HepG2 (cell line): ENCODE data around the gene ERFL. TPM values are rescaled to one million over a fixed set of nuclear protein-coding genes. Genes with fewer than 3 reads are reported as not detected.

ENCODE experiments used
- ATAC-seq: fragments of 200-7000 bp; cut with Tn5 transposase; 3 replicates; pipeline ENCODE4 v1.9.1; 2020; ENCODE audit warnings: mild to moderate bottlenecking, moderate library complexity
- BruUV-seq: library from RNA; stranded (reverse); fragments of 400-500 nt; replicated peaks from 2 replicates; lab custom pipeline; 2021; lab: Mats Ljungman, UMichigan
- CTCF ChIA-PET: fragments of 300-600 bp; formaldehyde crosslinking; extraction: SDS; loops from one replicate; lab custom pipeline; 2021; ENCODE audit warnings: low total read pairs, inconsistent platforms, low intra/inter-chr PET ratio; lab: Yijun Ruan, JAX
- POLR2A ChIA-PET: fragments of 350-600 bp; sonication (Branson Sonifier 250); formaldehyde crosslinking; loops from one replicate; lab custom pipeline; 2020; ENCODE audit warnings: antibody characterized with exemption, inconsistent platforms; lab: Yijun Ruan, JAX
- DNase-seq: peaks from one replicate; pipeline ENCODE4 v3.0.0-alpha.2; 2015; ENCODE audit warnings: low spot score
- FAIRE-seq: peaks from 3 replicates; lab custom pipeline; 2011; peaks lifted over from hg19 to GRCh38; lab: Jason Lieb, UNC
- H2AFZ ChIP-seq: one replicate; pipeline ENCODE4 v1.6.1; 2011; ENCODE audit warnings: low read length, inconsistent platforms
- H3K27ac ChIP-seq: fragments of 300-600 bp; 3 replicates; pipeline ENCODE4 v1.8.0; 2011; ENCODE audit warnings: mixed run types, mild to moderate bottlenecking, mixed read lengths, low read length, inconsistent platforms; ENCODE audit not compliant: insufficient read depth; ENCODE audit errors: extremely low read length
- H3K27me3 ChIP-seq, 2 experiments: fragments of 200-600 bp in 1 of 2; 2 replicates in 1 of 2; 3 replicates in 1 of 2; pipeline versions ENCODE4 v1.6.0 to v1.8.0; 2011; ENCODE audit warnings: low read length in 2 of 2, mild to moderate bottlenecking in 2 of 2, moderate library complexity in 2 of 2, inconsistent platforms in 1 of 2; ENCODE audit not compliant: insufficient read depth in 2 of 2, control insufficient read depth in 1 of 2
- H3K36me3 ChIP-seq, 2 experiments: fragments of 200-600 bp in 1 of 2; replicated peaks in 1 of 2; 2 replicates in 1 of 2; 3 replicates in 1 of 2; pipeline versions ENCODE4 v1.5.1 to v1.8.0; 2011; ENCODE audit warnings: low read length in 2 of 2, inconsistent platforms in 1 of 2; ENCODE audit not compliant: insufficient read depth in 2 of 2, control insufficient read depth in 1 of 2
- H3K4me1 ChIP-seq: 2 replicates; pipeline ENCODE4 v1.5.1; 2012; ENCODE audit warnings: low read length, inconsistent platforms; ENCODE audit not compliant: insufficient read depth
- H3K4me2 ChIP-seq: 2 replicates; pipeline ENCODE4 v1.6.0; 2011; ENCODE audit warnings: low read depth, low read length, inconsistent platforms
- H3K4me3 ChIP-seq, 3 experiments: fragments of 200-600 bp in 1 of 3; sonication (generic), shearing (Covaris generic) in 1 of 3; replicated peaks in 1 of 3; 2 replicates each; pipeline ENCODE4 v1.5.1; 2011 to 2016; ENCODE audit warnings: low read length in 3 of 3, inconsistent platforms in 2 of 3, low read depth in 2 of 3, mild to moderate bottlenecking in 2 of 3, control low read depth in 1 of 3, mixed read lengths in 1 of 3; ENCODE audit not compliant: insufficient read depth in 1 of 3
- H3K79me2 ChIP-seq: one replicate; pipeline ENCODE4 v1.6.1; 2011; ENCODE audit warnings: low read length, inconsistent platforms; ENCODE audit not compliant: insufficient read depth
- H3K9ac ChIP-seq: 2 replicates; pipeline ENCODE4 v1.6.0; 2011; ENCODE audit warnings: mild to moderate bottlenecking, low read depth, low read length, inconsistent platforms; ENCODE audit not compliant: insufficient read depth
- H3K9me3 ChIP-seq: 2 replicates; pipeline ENCODE4 v1.5.1; 2012; ENCODE audit warnings: mild to moderate bottlenecking, low read length
- H4K20me1 ChIP-seq: 2 replicates; pipeline ENCODE4 v1.6.0; 2011; ENCODE audit warnings: inconsistent platforms, mild to moderate bottlenecking, low read length, moderate library complexity; ENCODE audit not compliant: insufficient read depth
- DMAP1 ChIP-seq: IDR thresholded peaks from 2 replicates; pipeline ENCODE4 v1.6.1; 2016
- MYPOP ChIP-seq: sonication (generic); formaldehyde crosslinking; IDR thresholded peaks from 2 replicates; pipeline ENCODE4 v1.8.1; 2023; ENCODE audit warnings: mild to moderate bottlenecking, moderate library complexity, missing genetic modification reagents
- NCOA1 ChIP-seq: sonication (generic); formaldehyde crosslinking; IDR thresholded peaks from 2 replicates; pipeline ENCODE4 v1.9.0; 2021; ENCODE audit warnings: missing genetic modification reagents
- POLR2AphosphoS5 ChIP-seq: IDR thresholded peaks from 2 replicates; pipeline ENCODE4 v1.6.1; 2012; ENCODE audit warnings: low read depth, low read length
- RBM22 ChIP-seq: fragments of 200-400 bp; formaldehyde crosslinking; optimal IDR thresholded peaks from 2 replicates; pipeline ENCODE3; 2017; ENCODE audit warnings: mild to moderate bottlenecking, low read length, moderate library complexity
- TFDP2 ChIP-seq: sonication (generic); formaldehyde crosslinking; IDR thresholded peaks from 2 replicates; pipeline ENCODE4 v1.4.0; 2020; ENCODE audit warnings: missing genetic modification reagents
- THAP9 ChIP-seq: sonication (generic); formaldehyde crosslinking; IDR thresholded peaks from 2 replicates; pipeline ENCODE4; 2020; ENCODE audit warnings: missing genetic modification reagents, mild to moderate bottlenecking, borderline replicate concordance
- TOE1 ChIP-seq: sonication (generic); formaldehyde crosslinking; IDR thresholded peaks from 2 replicates; pipeline ENCODE4 v1.4.0; 2020; ENCODE audit warnings: mild to moderate bottlenecking, missing genetic modification reagents
- YEATS2 ChIP-seq: sonication (generic); formaldehyde crosslinking; IDR thresholded peaks from 2 replicates; pipeline ENCODE4 v1.4.0; 2020; ENCODE audit warnings: missing genetic modification reagents, borderline replicate concordance
- ZBTB34 ChIP-seq: sonication (generic); formaldehyde crosslinking; IDR thresholded peaks from 2 replicates; pipeline ENCODE4 v1.8.0; 2022; ENCODE audit warnings: mild to moderate bottlenecking, missing genetic modification reagents
- ZBTB37 ChIP-seq: sonication (generic); formaldehyde crosslinking; IDR thresholded peaks from 2 replicates; pipeline ENCODE4 v1.4.0; 2020; ENCODE audit warnings: mild to moderate bottlenecking, missing genetic modification reagents
- ZNF292 ChIP-seq: sonication (generic); formaldehyde crosslinking; IDR thresholded peaks from 2 replicates; pipeline ENCODE4 v1.8.1; 2022; ENCODE audit warnings: mild to moderate bottlenecking, low read depth, missing genetic modification reagents, borderline replicate concordance
- ZNF547 ChIP-seq: sonication (generic); formaldehyde crosslinking; IDR thresholded peaks from 2 replicates; pipeline ENCODE4 v1.5.1; 2020; ENCODE audit warnings: mild to moderate bottlenecking, missing genetic modification reagents
- ZNF720 ChIP-seq: sonication (generic); formaldehyde crosslinking; IDR thresholded peaks from 2 replicates; pipeline ENCODE4 v1.4.0; 2020; ENCODE audit warnings: missing genetic modification reagents
- ZSCAN30 ChIP-seq: sonication (generic); formaldehyde crosslinking; IDR thresholded peaks from 2 replicates; pipeline ENCODE4 v1.5.0; 2020; ENCODE audit warnings: mild to moderate bottlenecking, missing genetic modification reagents
- WGBS: methylation state at CpG from one replicate; pipeline ENCODE4 v1.1.6; 2017; ENCODE audit warnings: low lambda C conversion rate; 5-methylcytosine and 5-hydroxymethylcytosine counted together
- in situ Hi-C: cut with HindIII; loops from 2 replicates; pipeline ENCODE4 v1.10.0; 2017; ENCODE audit warnings: low pct_unique_long_range_greater_than_20kb; ENCODE audit not compliant: extremely low pct_ligation_motif_present
- intact Hi-C: fragments of 100-400 bp; cut with micrococcal nuclease; formaldehyde crosslinking; loops from one replicate; pipeline ENCODE4 v1.10.0; 2022; ENCODE audit not compliant: unreplicated experiment
- polyA plus RNA-seq, 8 experiments: library from polyadenylated mRNA; depleted of rRNA in 3 of 8; stranded (reverse) in 7 of 8; unstranded in 1 of 8; fragments of >200 nt; fragmentation: Illumina TruSeq in 4 of 8; extraction: Trizol in 4 of 8; gene quantifications; 2 replicates each; pipeline versions ENCODE4 v1.2.1 to v1.2.3, GENCODE V29; 2011 to 2016; ENCODE audit warnings: low read depth in 4 of 8, missing spikeins in 1 of 8, mixed read lengths in 1 of 8; ENCODE audit not compliant: insufficient read depth in 1 of 8
- total RNA-seq, 5 experiments: library from RNA; depleted of rRNA; stranded (reverse); fragments of >200 nt; fragmentation: Illumina TruSeq; extraction: Trizol; gene quantifications; 2 replicates each; pipeline ENCODE4 v1.2.3, GENCODE V29; 2016; ENCODE audit warnings: low read depth in 1 of 5

ERFL gene
- total and polyA plus RNA-seq, 2 of the 13 experiments (the other 11 are each of a cell fraction or from before 2014, with no cell fraction given): not detected

- no peak for FAIRE-seq
- POLR2A ChIA-PET: no interaction called here
- H3K9ac ChIP-seq: no peak overlapping the region
- H2AFZ ChIP-seq: no peak overlapping the region
- peaks cover 14 to 72% of the 10 kb centered on the region in 2 experiments; a peak in 4 of 5 replicates for H3K27me3 ChIP-seq
- in situ Hi-C loops: loop anchor here (10.0 kb wide), 1 partner anchor 52 kb away; the partner anchor contains the start of gene ARHGEF1
- H3K9me3 ChIP-seq: no peaks in the 10 kb centered on the region
- WGBS: 67% methylated on average over 7 of the region's 8 CpGs
- ATAC-seq: no peak
- no peak overlapping the region for H3K4me2 ChIP-seq
- H3K4me1 ChIP-seq: no peaks in the 10 kb centered on the region
- no peak for DNase-seq
- CTCF ChIA-PET: no interaction called here
- no TSS peak for BruUV-seq
- peaks cover 6% of the 10 kb centered on the region; the same call in 1 of the 2 replicates for H4K20me1 ChIP-seq
- no peak overlapping the region for H3K27ac ChIP-seq
- intact Hi-C loops: no loop called here
- no peak overlapping the region for H3K4me3 ChIP-seq
- H3K79me2 ChIP-seq: no peaks in the 10 kb centered on the region
- H3K36me3 ChIP-seq: no peaks in the 10 kb centered on the region
- no peak for TF ChIP-seq ZNF547 (CRISPR knock-in tag)
- no peak for TF ChIP-seq ZBTB37 (CRISPR knock-in tag)
- TF ChIP-seq YEATS2 (CRISPR knock-in tag): no peak
- TF ChIP-seq DMAP1 (CRISPR knock-in tag): no peak
- TF ChIP-seq ZNF292: no peak
- no peak for TF ChIP-seq THAP9 (CRISPR knock-in tag)
- TF ChIP-seq NCOA1: no peak
- TF ChIP-seq MYPOP: no peak
- TF ChIP-seq ZNF720: no peak
- no peak for TF ChIP-seq RBM22
- no peak for TF ChIP-seq TFDP2 (CRISPR knock-in tag)
- no peak for TF ChIP-seq ZSCAN30 (CRISPR knock-in tag)
- TF ChIP-seq POLR2AphosphoS5: no peak
- TF ChIP-seq TOE1 (CRISPR knock-in tag): no peak
- TF ChIP-seq ZBTB34 (CRISPR knock-in tag): no peak
Observed at GRCh38 chr19:41936416-41936850, 8.2 kb upstream of the ERFL start.
